ENCODE results near the gene TFAP2E. TPM values are rescaled to one million over a fixed set of nuclear protein-coding genes. Genes with fewer than 3 reads are reported as not detected.

TFAP2E gene
- total RNA-seq, 1 experiment from 2014 or later, result 3.2 TPM

DNA sequence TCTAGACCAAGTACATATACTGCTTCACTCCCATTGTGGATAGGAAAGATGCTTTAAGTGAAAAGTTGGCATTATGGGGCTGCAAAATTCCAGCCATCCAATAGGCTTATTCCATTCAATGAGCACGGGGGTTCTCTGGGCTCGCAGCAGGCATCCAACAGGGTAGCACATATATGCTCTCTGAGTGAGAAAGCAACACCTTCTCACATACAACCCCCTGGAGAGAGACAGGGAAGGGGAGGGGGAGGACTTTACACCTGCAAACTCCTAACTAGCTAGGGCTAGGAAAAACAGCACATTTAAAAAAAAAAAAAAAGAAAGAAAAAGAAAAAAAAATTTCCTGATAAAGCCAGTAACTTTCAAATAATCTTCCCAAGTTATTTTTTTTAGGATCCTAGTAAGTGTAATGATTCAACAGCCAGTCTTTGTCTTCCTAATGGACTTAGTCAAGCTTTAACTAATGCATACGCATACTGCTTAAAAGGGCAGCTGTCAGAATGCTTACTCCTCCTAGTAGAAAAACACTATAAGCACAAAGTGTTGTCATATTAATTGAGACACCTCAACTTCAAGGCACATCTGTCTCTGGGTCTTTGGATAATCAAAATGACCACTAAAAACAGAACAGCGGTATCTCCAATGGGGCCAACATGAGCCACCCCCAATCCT lies 49.5 kb downstream of the TFAP2E start:
- no peak overlapping the region for H3K27ac ChIP-seq (ENCODE audit: low read length)
- no peak for ATAC-seq
- peaks cover 10% of the 10 kb centered on the region for H3K36me3 ChIP-seq (ENCODE audit: control insufficient read depth, insufficient read depth, low read length)
- no peaks in the 10 kb centered on the region for H3K9me3 ChIP-seq (ENCODE audit: control insufficient read depth, insufficient read depth, low read depth, low read length)
- TF ChIP-seq REST (IDR thresholded peaks at IDR 0.05; ENCODE audit: insufficient read depth in 1 of 2, low read depth in 2 of 2, low read length in 1 of 2) (no peak), TCF7L2 (IDR thresholded peaks at IDR 0.05; ENCODE audit: low read depth, low read length) (no peak), SIN3A (IDR thresholded peaks at IDR 0.05; ENCODE audit: borderline replicate concordance, insufficient read depth, low read depth, low read length) (no peak)
- H3K4me3 ChIP-seq (ENCODE audit: low read depth in 2 of 2, low read length in 2 of 2), result no peak overlapping the region
- no peaks in the 10 kb centered on the region for H3K27me3 ChIP-seq (ENCODE audit: control insufficient read depth, insufficient read depth, low read length)
- in situ Hi-C loops (cut with HindIII; ENCODE audit: low pct_unique_long_range_greater_than_20kb, low sequenced_read_pairs), result no loop called here
- no peaks in the 10 kb centered on the region for H3K4me1 ChIP-seq (ENCODE audit: control insufficient read depth, insufficient read depth, low read length)
- BruUV-seq (replicated peaks), result no TSS peak
- CTCF ChIA-PET, result no interaction called here
- intact Hi-C loops (cut with micrococcal nuclease; ENCODE audit: unreplicated experiment), result no loop called here
- DNase-seq (ENCODE audit: low read depth, low spot score), result no peak
- POLR2A ChIA-PET, result no interaction called here

GRCh38 chr1:35623832-35624231 lies 50.7 kb downstream of the TFAP2E start:
- ChIA-PET CTCF (no interaction called here), POLR2A (no interaction called here)
- BruUV-seq (replicated peaks), result no TSS peak
- intact Hi-C loops (cut with micrococcal nuclease; ENCODE audit: unreplicated experiment), result no loop called here
- DNase-seq (ENCODE audit: low read depth, low spot score) (no peak), ATAC-seq (no peak)
- in situ Hi-C loops (cut with HindIII; ENCODE audit: low pct_unique_long_range_greater_than_20kb, low sequenced_read_pairs), result no loop called here
- TF ChIP-seq TCF7L2 (IDR thresholded peaks at IDR 0.05; ENCODE audit: low read depth, low read length) (no peak), POLR2AphosphoS5 (IDR thresholded peaks at IDR 0.05; ENCODE audit: low read depth, low read length) (no peak), REST (IDR thresholded peaks at IDR 0.05; ENCODE audit: insufficient read depth in 1 of 2, low read depth in 2 of 2, low read length in 1 of 2) (no peak), SIN3A (IDR thresholded peaks at IDR 0.05; ENCODE audit: borderline replicate concordance, insufficient read depth, low read depth, low read length) (no peak)
- TF ChIP-seq, protein P1, sequence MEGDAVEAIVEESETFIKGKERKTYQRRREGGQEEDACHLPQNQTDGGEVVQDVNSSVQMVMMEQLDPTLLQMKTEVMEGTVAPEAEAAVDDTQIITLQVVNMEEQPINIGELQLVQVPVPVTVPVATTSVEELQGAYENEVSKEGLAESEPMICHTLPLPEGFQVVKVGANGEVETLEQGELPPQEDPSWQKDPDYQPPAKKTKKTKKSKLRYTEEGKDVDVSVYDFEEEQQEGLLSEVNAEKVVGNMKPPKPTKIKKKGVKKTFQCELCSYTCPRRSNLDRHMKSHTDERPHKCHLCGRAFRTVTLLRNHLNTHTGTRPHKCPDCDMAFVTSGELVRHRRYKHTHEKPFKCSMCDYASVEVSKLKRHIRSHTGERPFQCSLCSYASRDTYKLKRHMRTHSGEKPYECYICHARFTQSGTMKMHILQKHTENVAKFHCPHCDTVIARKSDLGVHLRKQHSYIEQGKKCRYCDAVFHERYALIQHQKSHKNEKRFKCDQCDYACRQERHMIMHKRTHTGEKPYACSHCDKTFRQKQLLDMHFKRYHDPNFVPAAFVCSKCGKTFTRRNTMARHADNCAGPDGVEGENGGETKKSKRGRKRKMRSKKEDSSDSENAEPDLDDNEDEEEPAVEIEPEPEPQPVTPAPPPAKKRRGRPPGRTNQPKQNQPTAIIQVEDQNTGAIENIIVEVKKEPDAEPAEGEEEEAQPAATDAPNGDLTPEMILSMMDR (IDR thresholded peaks at IDR 0.05), result no peak
- H3K27ac ChIP-seq (ENCODE audit: low read length), result no peak overlapping the region
- no peak overlapping the region for H3K4me3 ChIP-seq (ENCODE audit: low read depth in 2 of 2, low read length in 2 of 2)
- H3K9me3 ChIP-seq (ENCODE audit: control insufficient read depth, insufficient read depth, low read depth, low read length), result no peaks in the 10 kb centered on the region
- no peaks in the 10 kb centered on the region for H3K27me3 ChIP-seq (ENCODE audit: control insufficient read depth, insufficient read depth, low read length)
- no peaks in the 10 kb centered on the region for H3K4me1 ChIP-seq (ENCODE audit: control insufficient read depth, insufficient read depth, low read length)
- H3K36me3 ChIP-seq (ENCODE audit: control insufficient read depth, insufficient read depth, low read length), result peaks cover 17% of the 10 kb centered on the region
